Astrocyte of the cerebellum (primary cell): ENCODE data around the gene SLC31A1.

Source experiments
- DNase-seq: peaks from one replicate; pipeline ENCODE4 v3.0.0-alpha.2; 2011; ENCODE audit warnings: low read depth
- H3K4me3 ChIP-seq: 2 replicates; pipeline ENCODE4 v1.5.1; 2011; ENCODE audit warnings: mild to moderate bottlenecking, low read depth, low read length, moderate library complexity
- in situ Hi-C: cut with HindIII; loops from 2 replicates; pipeline ENCODE4 v1.10.0; 2017; ENCODE audit warnings: low sequenced_read_pairs
- TF ChIP-seq, protein P1 (sequence below): IDR thresholded peaks from 2 replicates; pipeline ENCODE4 v1.5.1; 2012; ENCODE audit warnings: low read length, low read depth, moderate library complexity, mild to moderate bottlenecking; ENCODE audit errors: missing control alignments

The SLC31A1 gene

DNA sequence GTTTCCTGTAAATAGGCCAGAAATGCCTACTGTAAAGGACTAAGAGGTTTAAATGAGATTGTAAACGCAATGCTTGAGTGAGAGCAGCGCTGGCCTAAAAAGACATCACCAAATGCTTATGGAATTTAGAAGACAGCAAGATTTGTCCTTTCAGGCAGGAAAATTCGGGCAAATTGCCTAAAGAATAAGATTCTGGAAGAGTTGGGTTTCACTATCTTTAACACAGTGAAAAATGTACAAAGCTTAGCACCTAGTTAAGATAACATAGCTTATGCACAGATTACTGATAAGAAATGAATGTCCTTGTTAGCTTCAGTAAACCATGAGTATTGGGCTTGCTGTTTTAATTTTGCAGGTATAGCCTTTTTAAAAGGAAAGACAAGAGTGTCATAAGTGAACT is 4.9 kb upstream of the SLC31A1 start:
- no peak for DNase-seq
- TF ChIP-seq, protein P1, sequence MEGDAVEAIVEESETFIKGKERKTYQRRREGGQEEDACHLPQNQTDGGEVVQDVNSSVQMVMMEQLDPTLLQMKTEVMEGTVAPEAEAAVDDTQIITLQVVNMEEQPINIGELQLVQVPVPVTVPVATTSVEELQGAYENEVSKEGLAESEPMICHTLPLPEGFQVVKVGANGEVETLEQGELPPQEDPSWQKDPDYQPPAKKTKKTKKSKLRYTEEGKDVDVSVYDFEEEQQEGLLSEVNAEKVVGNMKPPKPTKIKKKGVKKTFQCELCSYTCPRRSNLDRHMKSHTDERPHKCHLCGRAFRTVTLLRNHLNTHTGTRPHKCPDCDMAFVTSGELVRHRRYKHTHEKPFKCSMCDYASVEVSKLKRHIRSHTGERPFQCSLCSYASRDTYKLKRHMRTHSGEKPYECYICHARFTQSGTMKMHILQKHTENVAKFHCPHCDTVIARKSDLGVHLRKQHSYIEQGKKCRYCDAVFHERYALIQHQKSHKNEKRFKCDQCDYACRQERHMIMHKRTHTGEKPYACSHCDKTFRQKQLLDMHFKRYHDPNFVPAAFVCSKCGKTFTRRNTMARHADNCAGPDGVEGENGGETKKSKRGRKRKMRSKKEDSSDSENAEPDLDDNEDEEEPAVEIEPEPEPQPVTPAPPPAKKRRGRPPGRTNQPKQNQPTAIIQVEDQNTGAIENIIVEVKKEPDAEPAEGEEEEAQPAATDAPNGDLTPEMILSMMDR: no peak
- in situ Hi-C loops: no loop called here
- H3K4me3 ChIP-seq: no peak overlapping the region

DNA sequence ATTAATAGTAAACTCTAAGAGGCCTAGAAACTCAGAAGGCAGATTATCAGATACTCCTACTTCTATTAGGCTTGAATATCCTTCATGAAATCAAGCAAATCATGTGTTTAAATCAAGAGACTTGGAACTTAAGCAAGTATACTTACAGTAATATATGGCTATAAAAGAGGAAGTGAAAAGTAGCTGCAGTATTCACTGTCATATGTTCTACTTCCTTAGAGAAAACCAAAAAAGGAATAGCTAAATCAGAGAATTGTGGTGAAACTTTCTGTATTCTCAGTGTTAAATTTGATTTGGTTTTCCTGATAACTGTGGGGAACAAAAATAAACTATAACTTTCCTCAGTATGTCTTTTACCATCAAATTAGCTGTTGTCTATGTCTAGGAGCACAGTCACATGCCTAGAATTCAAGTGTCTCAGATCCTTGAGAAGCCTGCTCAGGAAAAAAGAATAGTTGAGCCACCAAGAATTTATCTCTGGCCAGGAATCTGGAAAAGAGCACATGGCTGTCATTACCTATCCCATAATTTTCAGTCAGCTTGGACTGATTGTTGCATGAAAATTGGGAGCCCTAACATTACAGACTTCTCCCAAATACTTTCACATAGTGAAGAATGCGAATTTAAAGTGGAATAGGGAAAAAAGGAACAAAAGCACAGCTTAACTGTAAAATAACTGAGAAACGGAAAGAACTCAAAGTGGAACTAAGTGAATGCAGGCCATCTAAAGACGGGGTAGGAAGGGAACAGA is 2.0 kb upstream of the SLC31A1 start:
- H3K4me3 ChIP-seq: peak overlapping the region; percentile 89
- in situ Hi-C loops: no loop called here
- no peak for DNase-seq

DNA sequence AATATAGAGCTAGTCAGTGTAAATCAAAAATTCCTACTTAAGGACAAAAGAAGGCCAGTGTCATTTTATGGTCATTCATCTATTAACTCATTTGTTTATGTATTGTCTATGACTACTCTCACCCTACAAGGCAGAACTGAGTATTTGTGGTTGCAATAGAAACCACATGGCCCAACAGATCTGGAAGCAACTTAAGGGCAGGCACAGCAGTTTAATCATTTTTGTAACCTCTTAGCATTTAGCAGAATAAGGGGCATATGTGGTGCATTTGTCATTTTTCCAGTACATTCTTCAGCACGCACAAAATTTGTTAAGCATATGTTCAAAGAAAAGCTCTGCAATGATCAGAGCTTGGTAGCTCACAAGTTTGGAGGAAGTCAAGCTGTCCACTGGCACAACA is 1.4 kb upstream of the SLC31A1 start:
- in situ Hi-C loops: no loop called here
- H3K4me3 ChIP-seq: peak overlapping the region; percentile 89
- peak; percentile 40 for DNase-seq
- TF ChIP-seq, protein P1: no peak

More for the DNA sequence above, 2.0 kb upstream of the SLC31A1 start:
- TF ChIP-seq, protein P1: no peak

DNA sequence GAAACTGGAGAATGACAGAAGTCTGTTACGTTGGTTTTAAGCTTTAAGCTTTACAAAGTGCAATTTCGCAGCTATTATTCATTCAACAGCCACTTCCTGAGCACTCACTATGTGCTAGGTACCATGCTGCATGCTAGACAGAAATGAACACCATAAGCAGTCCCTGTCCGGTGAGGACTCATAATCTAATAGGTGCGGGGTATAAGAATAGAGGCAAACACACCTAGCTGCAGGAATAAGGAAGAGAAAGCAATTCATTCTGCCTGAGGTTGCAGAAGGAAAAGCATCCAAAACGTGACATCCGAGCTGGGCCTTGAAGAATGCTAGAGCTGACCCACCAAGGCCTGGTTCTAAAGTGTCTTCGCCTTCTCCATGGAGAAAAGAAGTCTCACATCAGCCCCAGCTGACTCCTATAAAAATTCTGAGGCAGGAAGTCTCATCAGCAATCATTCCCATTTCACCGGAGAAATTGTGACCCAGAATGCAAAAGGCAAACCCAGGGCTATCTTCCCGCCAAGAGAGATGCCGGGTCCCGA is 809 bp upstream of the SLC31A1 start:
- in situ Hi-C loops: no loop called here
- peak overlapping the region; percentile 89 for H3K4me3 ChIP-seq
- no peak for DNase-seq
- TF ChIP-seq, protein P1: no peak

DNA sequence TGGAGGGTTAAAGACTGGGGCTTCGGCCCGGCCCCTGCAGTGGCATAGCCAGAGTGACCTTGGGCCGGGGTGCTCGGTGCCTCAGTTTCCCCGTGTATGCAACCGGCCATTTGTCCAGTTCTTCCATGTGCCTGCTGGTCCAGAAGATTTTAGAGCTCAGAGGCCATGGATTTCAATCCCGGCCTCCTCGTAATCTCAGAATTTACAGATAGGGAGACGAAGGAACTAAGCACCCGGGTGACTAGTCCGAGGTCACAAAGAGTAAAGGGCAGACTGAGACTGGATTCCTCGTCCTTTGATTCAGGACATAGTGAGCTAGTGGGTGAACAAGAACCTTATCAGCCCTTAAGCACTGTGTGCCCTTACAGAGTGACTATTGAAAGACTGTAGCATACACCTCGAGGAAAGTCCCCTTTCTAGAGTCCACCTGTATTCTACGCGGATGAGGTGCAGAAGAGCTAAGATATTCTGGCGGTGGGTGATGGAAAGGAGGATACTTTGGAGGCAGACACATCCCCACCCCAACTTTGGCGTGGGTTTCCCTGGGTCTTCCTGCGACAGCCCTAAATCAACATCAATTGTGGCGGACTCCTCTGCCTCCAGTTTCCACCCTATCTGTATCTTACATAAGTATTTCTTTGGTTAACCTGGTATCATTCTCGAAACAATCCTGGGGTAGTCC is 597 bp downstream of the SLC31A1 start:
- in situ Hi-C loops: no loop called here
- TF ChIP-seq, protein P1: no peak
- peak overlapping the region; percentile 89 for H3K4me3 ChIP-seq
- DNase-seq: no peak

DNA sequence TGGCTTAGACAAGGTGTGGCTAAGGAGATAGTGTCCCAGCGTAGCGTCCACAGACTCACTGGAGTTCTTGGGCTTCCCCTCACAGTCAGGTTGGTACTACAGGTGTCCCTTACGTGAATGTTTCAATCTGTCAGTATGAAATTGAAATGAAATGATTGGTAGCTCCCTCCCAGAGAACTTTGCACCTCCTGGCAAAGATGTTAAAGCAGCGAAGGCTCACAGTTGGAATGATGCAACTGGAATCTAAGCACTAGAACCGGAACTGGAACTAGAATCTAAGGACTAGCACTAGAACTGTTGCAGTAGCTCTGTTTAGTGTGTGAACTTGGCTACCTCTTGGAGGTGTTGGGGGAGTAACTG is 1.1 kb downstream of the SLC31A1 start:
- TF ChIP-seq, protein P1: no peak
- DNase-seq: no peak
- peak overlapping the region; percentile 89 for H3K4me3 ChIP-seq
- in situ Hi-C loops: no loop called here
